ENCODE results near the gene MKS1. TPM values are rescaled to one million over a fixed set of nuclear protein-coding genes. Genes with fewer than 3 reads are reported as not detected.

The MKS1 gene
- polyA plus RNA-seq, 1 donor from 2014 or later = 32.9 TPM

- H3K36me3 ChIP-seq (ENCODE audit: insufficient read depth, low read length) = no peaks in the 10 kb centered on the region
- no peak overlapping the region for H3K27ac ChIP-seq (ENCODE audit: low read length)
- no peaks in the 10 kb centered on the region for H4K20me1 ChIP-seq (ENCODE audit: insufficient read depth)
- H3K27me3 ChIP-seq (ENCODE audit: insufficient read depth, low read depth, low read length) = no peaks in the 10 kb centered on the region
- no peak overlapping the region for H3K9ac ChIP-seq (ENCODE audit: low read length)
- no peak overlapping the region for H3K4me2 ChIP-seq (ENCODE audit: low read length)
- no peaks in the 10 kb centered on the region for H3K79me2 ChIP-seq (replicated peaks; ENCODE audit: insufficient read depth, low read length)
- TF ChIP-seq TAF1 (IDR thresholded peaks at IDR 0.05; ENCODE audit: low read depth) = no peak
- no peak for TF ChIP-seq EP300 (conservative IDR thresholded peaks at IDR 0.05; ENCODE audit: poor library complexity, severe bottlenecking)
- no peak for TF ChIP-seq MXI1 (conservative IDR thresholded peaks at IDR 0.05; ENCODE audit: poor library complexity, severe bottlenecking)
- no peak for TF ChIP-seq RAD21 (conservative IDR thresholded peaks at IDR 0.05)
- no peak for TF ChIP-seq REST (IDR thresholded peaks at IDR 0.05; ENCODE audit: borderline replicate concordance)
- no peak for TF ChIP-seq EZH2 (IDR thresholded peaks at IDR 0.05; ENCODE audit: borderline replicate concordance, insufficient read depth, low read length, poor library complexity, severe bottlenecking)
- TF ChIP-seq CTCF (IDR thresholded peaks at IDR 0.05; ENCODE audit: poor library complexity, severe bottlenecking) = no peak
- no peak for TF ChIP-seq SMC3 (conservative IDR thresholded peaks at IDR 0.05; ENCODE audit: poor library complexity)
- TF ChIP-seq POLR2AphosphoS5 (IDR thresholded peaks at IDR 0.05) = no peak
- H3K9me2 ChIP-seq (ENCODE audit: insufficient read depth, low read length) = no peaks in the 10 kb centered on the region
- no peaks in the 10 kb centered on the region for H3K9me3 ChIP-seq (ENCODE audit: low read length)
- no peaks in the 10 kb centered on the region for H3F3A ChIP-seq (ENCODE audit: insufficient read depth, low read length, poor library complexity, severe bottlenecking)
- H2AFZ ChIP-seq (ENCODE audit: low read depth, low read length) = no peak overlapping the region
- H3K4me3 ChIP-seq (ENCODE audit: low read length) = no peak overlapping the region
Observed at GRCh38 chr17:58208344-58208743, 10.7 kb downstream of the MKS1 start.

- Histone ChIP-seq H3K4me2 (ENCODE audit: low read length) (no peak overlapping the region), H3K36me3 (ENCODE audit: insufficient read depth, low read length) (no peaks in the 10 kb centered on the region), H3K9me3 (ENCODE audit: low read length) (no peaks in the 10 kb centered on the region), H3K79me2 (replicated peaks; ENCODE audit: insufficient read depth, low read length) (no peaks in the 10 kb centered on the region), H2AFZ (ENCODE audit: low read depth, low read length) (no peak overlapping the region), H4K20me1 (ENCODE audit: insufficient read depth) (no peaks in the 10 kb centered on the region), H3F3A (ENCODE audit: insufficient read depth, low read length, poor library complexity, severe bottlenecking) (no peaks in the 10 kb centered on the region), H3K9me2 (ENCODE audit: insufficient read depth, low read length) (no peaks in the 10 kb centered on the region), H3K27me3 (ENCODE audit: insufficient read depth, low read depth, low read length) (no peaks in the 10 kb centered on the region), H3K9ac (ENCODE audit: low read length) (no peak overlapping the region), H3K27ac (ENCODE audit: low read length) (no peak overlapping the region), H3K4me3 (ENCODE audit: low read length) (no peak overlapping the region)
- TF ChIP-seq EP300 (conservative IDR thresholded peaks at IDR 0.05; ENCODE audit: poor library complexity, severe bottlenecking) (no peak), TAF1 (IDR thresholded peaks at IDR 0.05; ENCODE audit: low read depth) (no peak), POLR2AphosphoS5 (IDR thresholded peaks at IDR 0.05) (no peak), EZH2 (IDR thresholded peaks at IDR 0.05; ENCODE audit: borderline replicate concordance, insufficient read depth, low read length, poor library complexity, severe bottlenecking) (no peak), RAD21 (conservative IDR thresholded peaks at IDR 0.05) (no peak), SMC3 (conservative IDR thresholded peaks at IDR 0.05; ENCODE audit: poor library complexity) (no peak), MXI1 (conservative IDR thresholded peaks at IDR 0.05; ENCODE audit: poor library complexity, severe bottlenecking) (no peak), REST (IDR thresholded peaks at IDR 0.05; ENCODE audit: borderline replicate concordance) (no peak), CTCF (IDR thresholded peaks at IDR 0.05; ENCODE audit: poor library complexity, severe bottlenecking) (no peak)
Observed at GRCh38 chr17:58207451-58207850, 11.6 kb downstream of the MKS1 start.
